HG02885 (cell line): ENCODE measurements around the gene SKAP2.

ENCODE experiments used
- ATAC-seq: cut with Tn5 transposase; IDR thresholded peaks from one replicate; pipeline ENCODE4 v1.9.1; 2021; ENCODE audit warnings: mild to moderate bottlenecking; ENCODE audit not compliant: unreplicated experiment, poor library complexity

Gene SKAP2

GRCh38 chr7:26648554-26648953 is 215.8 kb downstream of the SKAP2 start:
- ATAC-seq, result no peak

- ATAC-seq, result no peak
These were observed 217.9 kb downstream of the SKAP2 start for GRCh38 chr7:26646336-26647048.

- ATAC-seq, result no peak
These were observed 219.3 kb downstream of the SKAP2 start for GRCh38 chr7:26645121-26645520.

GRCh38 chr7:26642416-26642815 is 222.0 kb downstream of the SKAP2 start:
- ATAC-seq, result no peak

- no peak for ATAC-seq
These were observed 224.7 kb downstream of the SKAP2 start for GRCh38 chr7:26639695-26640094.

- ATAC-seq, result no peak
These were observed 225.3 kb downstream of the SKAP2 start for GRCh38 chr7:26639111-26639510.

- ATAC-seq, result no peak
These were observed 226.2 kb downstream of the SKAP2 start for GRCh38 chr7:26638140-26638539.

- no peak for ATAC-seq
These were observed 226.8 kb downstream of the SKAP2 start for GRCh38 chr7:26637610-26638009.

- no peak for ATAC-seq
These were observed 227.6 kb downstream of the SKAP2 start for GRCh38 chr7:26636808-26637207.

GRCh38 chr7:26633557-26633956 is 230.8 kb downstream of the SKAP2 start:
- ATAC-seq, result no peak

- ATAC-seq, result no peak
These were observed 232.8 kb downstream of the SKAP2 start for GRCh38 chr7:26631601-26632000.

- no peak for ATAC-seq
These were observed 233.3 kb downstream of the SKAP2 start for GRCh38 chr7:26630941-26631580.

GRCh38 chr7:26630361-26630760 is 234.0 kb downstream of the SKAP2 start:
- no peak for ATAC-seq

GRCh38 chr7:26629696-26630095 is 234.7 kb downstream of the SKAP2 start:
- no peak for ATAC-seq

GRCh38 chr7:26627891-26628341 is 236.5 kb downstream of the SKAP2 start:
- no peak for ATAC-seq

- ATAC-seq, result no peak
These were observed 237.2 kb downstream of the SKAP2 start for GRCh38 chr7:26627221-26627620.

- ATAC-seq, result no peak
These were observed 237.7 kb downstream of the SKAP2 start for GRCh38 chr7:26626687-26627086.

- ATAC-seq, result no peak
These were observed 238.2 kb downstream of the SKAP2 start for GRCh38 chr7:26626156-26626555.

GRCh38 chr7:26625286-26625685 is 239.1 kb downstream of the SKAP2 start:
- no peak for ATAC-seq

- ATAC-seq, result no peak
These were observed 239.6 kb downstream of the SKAP2 start for GRCh38 chr7:26624839-26625238.

GRCh38 chr7:26624431-26624830 is 240.0 kb downstream of the SKAP2 start:
- ATAC-seq, result no peak

- ATAC-seq, result no peak
These were observed 244.0 kb downstream of the SKAP2 start for GRCh38 chr7:26620352-26620751.
